K562 (cell line): Measurements from ENCODE around the gene RCOR3. TPM values are rescaled to one million over a fixed set of nuclear protein-coding genes. Genes with fewer than 3 reads are reported as not detected.

ENCODE experiments used
- CTCF ChIP-seq, 3 experiments: IDR thresholded peaks in 2 of 3; conservative IDR thresholded peaks in 1 of 3; 2 replicates each; pipeline ENCODE4 v1.5.1; 2011 to 2012; ENCODE audit warnings: low read length in 3 of 3, mild to moderate bottlenecking in 3 of 3, control low read depth in 2 of 3, improper control_type of control experiment in 1 of 3, inconsistent platforms in 1 of 3, low read depth in 1 of 3, mixed read lengths in 1 of 3, moderate library complexity in 1 of 3; ENCODE audit not compliant: insufficient read depth in 2 of 3
- EGR1 ChIP-seq: fragments of 450-650 bp; conservative IDR thresholded peaks from 2 replicates; pipeline ENCODE4 v1.6.1; 2017; ENCODE audit warnings: mild to moderate bottlenecking
- FOSL1 ChIP-seq: fragments of 200-800 bp; sonication (Bioruptor generic); conservative IDR thresholded peaks from 2 replicates; pipeline ENCODE4 v1.6.1; 2016; ENCODE audit warnings: missing genetic modification characterization, missing compliant biosample characterization
- KLF16 ChIP-seq: IDR thresholded peaks from 2 replicates; pipeline ENCODE4 v1.6.1; 2016; ENCODE audit warnings: antibody characterized with exemption
- NR2C2 ChIP-seq, 2 experiments: fragments of 200-800 bp in 1 of 2; sonication (Bioruptor generic) in 1 of 2; sonication (generic) in 1 of 2; formaldehyde crosslinking in 1 of 2; IDR thresholded peaks; 2 replicates each; pipeline versions ENCODE4 v1.6.1 to v1.8.0; 2016 to 2022; ENCODE audit warnings: mild to moderate bottlenecking in 1 of 2, missing compliant biosample characterization in 1 of 2, missing genetic modification characterization in 1 of 2, missing genetic modification reagents in 1 of 2
- SAP30 ChIP-seq: fragments of 200-600 bp; sonication (generic); IDR thresholded peaks from 2 replicates; pipeline ENCODE4 v1.6.1; 2012; ENCODE audit warnings: borderline replicate concordance, low read depth, mild to moderate bottlenecking, moderate library complexity, low read length, control low read depth, inconsistent platforms; ENCODE audit not compliant: insufficient read depth, poor library complexity, severe bottlenecking
- SPI1 ChIP-seq: IDR thresholded peaks from 2 replicates; pipeline ENCODE4 v1.6.1; 2011; ENCODE audit warnings: low read depth, low read length, control low read depth, borderline replicate concordance
- ZNF583 ChIP-seq: fragments of 250-450 bp; sonication (Bioruptor Pico); IDR thresholded peaks from 2 replicates; pipeline ENCODE4 v1.4.0; 2020
- polyA plus RNA-seq, 8 experiments: library from polyadenylated mRNA; depleted of rRNA in 4 of 8; stranded (reverse) in 5 of 8; unstranded in 3 of 8; fragments of >200 nt; fragmentation: Nextera tagmentation in 2 of 8; fragmentation: Illumina TruSeq in 1 of 8; extraction: Ambion mirVana in 2 of 8; extraction: Trizol in 1 of 8; gene quantifications; 2 replicates each; pipeline versions ENCODE4 v1.2.1 to v1.2.3, GENCODE V29; 2011 to 2014; ENCODE audit warnings: inconsistent platforms in 1 of 8, missing spikeins in 1 of 8
- total RNA-seq, 7 experiments: library from RNA; depleted of rRNA in 6 of 7; stranded (reverse); fragments of >200 nt in 6 of 7; fragmentation: Illumina TruSeq in 2 of 7; extraction: Trizol in 2 of 7; gene quantifications; 2 replicates each; pipeline versions ENCODE4 v1.2.1 to v1.2.3, GENCODE V29; 2011 to 2021; ENCODE audit warnings: low replicate concordance in 1 of 7
- TF ChIP-seq, protein P1 (sequence below): fragments of 450-650 bp; IDR thresholded peaks from 2 replicates; pipeline ENCODE4 v1.6.1; 2016
- TF ChIP-seq, protein P2 (sequence below): sonication (generic); formaldehyde crosslinking; IDR thresholded peaks from 2 replicates; pipeline ENCODE4 v1.8.0; 2023; ENCODE audit warnings: mild to moderate bottlenecking, missing genetic modification reagents

Gene RCOR3
- total and polyA plus RNA-seq, 9 of the 15 experiments (the other 6 are each of a cell fraction or from before 2014, with no cell fraction given), result 9.7 to 42.7 (median 29.5) TPM

GRCh38 chr1:211323156-211324063, 64.2 kb downstream of the RCOR3 start (continued):
- TF ChIP-seq CTCF (IDR thresholded peaks at IDR 0.05 in 2 of 3, conservative IDR thresholded peaks at IDR 0.05 in 1 of 3; ENCODE audit: insufficient read depth in 2 of 3, low read depth in 1 of 3, low read length in 3 of 3) (peak; percentile 91 to 95 (median 91)), NR2C2 (CRISPR knock-in tag; IDR thresholded peaks at IDR 0.05) (no peak), NR2C2 (tag; IDR thresholded peaks at IDR 0.05) (no peak), KLF16 (peak; percentile 60; the same call in 1 of the 2 replicates), SPI1 (no peak), FOSL1 (0 out of 2 replicates have a peak, but pooled peaks have one; percentile 26), SAP30 (no peak), ZNF583 (no peak), EGR1 (no peak)
- TF ChIP-seq, protein P1, sequence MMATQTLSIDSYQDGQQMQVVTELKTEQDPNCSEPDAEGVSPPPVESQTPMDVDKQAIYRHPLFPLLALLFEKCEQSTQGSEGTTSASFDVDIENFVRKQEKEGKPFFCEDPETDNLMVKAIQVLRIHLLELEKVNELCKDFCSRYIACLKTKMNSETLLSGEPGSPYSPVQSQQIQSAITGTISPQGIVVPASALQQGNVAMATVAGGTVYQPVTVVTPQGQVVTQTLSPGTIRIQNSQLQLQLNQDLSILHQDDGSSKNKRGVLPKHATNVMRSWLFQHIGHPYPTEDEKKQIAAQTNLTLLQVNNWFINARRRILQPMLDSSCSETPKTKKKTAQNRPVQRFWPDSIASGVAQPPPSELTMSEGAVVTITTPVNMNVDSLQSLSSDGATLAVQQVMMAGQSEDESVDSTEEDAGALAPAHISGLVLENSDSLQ, result no peak
- TF ChIP-seq, protein P2, sequence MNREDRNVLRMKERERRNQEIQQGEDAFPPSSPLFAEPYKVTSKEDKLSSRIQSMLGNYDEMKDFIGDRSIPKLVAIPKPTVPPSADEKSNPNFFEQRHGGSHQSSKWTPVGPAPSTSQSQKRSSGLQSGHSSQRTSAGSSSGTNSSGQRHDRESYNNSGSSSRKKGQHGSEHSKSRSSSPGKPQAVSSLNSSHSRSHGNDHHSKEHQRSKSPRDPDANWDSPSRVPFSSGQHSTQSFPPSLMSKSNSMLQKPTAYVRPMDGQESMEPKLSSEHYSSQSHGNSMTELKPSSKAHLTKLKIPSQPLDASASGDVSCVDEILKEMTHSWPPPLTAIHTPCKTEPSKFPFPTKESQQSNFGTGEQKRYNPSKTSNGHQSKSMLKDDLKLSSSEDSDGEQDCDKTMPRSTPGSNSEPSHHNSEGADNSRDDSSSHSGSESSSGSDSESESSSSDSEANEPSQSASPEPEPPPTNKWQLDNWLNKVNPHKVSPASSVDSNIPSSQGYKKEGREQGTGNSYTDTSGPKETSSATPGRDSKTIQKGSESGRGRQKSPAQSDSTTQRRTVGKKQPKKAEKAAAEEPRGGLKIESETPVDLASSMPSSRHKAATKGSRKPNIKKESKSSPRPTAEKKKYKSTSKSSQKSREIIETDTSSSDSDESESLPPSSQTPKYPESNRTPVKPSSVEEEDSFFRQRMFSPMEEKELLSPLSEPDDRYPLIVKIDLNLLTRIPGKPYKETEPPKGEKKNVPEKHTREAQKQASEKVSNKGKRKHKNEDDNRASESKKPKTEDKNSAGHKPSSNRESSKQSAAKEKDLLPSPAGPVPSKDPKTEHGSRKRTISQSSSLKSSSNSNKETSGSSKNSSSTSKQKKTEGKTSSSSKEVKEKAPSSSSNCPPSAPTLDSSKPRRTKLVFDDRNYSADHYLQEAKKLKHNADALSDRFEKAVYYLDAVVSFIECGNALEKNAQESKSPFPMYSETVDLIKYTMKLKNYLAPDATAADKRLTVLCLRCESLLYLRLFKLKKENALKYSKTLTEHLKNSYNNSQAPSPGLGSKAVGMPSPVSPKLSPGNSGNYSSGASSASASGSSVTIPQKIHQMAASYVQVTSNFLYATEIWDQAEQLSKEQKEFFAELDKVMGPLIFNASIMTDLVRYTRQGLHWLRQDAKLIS (CRISPR knock-in tag), result no peak
